Medulla oblongata (tissue), 1 donor: ENCODE measurements around the gene EDAR.
A peak's percentile ranks its signal among the peaks of the same experiment; 100 is the strongest.

Source experiments
- DNase-seq: peaks from one replicate; pipeline ENCODE4 v3.0.0-alpha.2; 2015; ENCODE audit errors: extremely low spot score

Gene EDAR

DNA sequence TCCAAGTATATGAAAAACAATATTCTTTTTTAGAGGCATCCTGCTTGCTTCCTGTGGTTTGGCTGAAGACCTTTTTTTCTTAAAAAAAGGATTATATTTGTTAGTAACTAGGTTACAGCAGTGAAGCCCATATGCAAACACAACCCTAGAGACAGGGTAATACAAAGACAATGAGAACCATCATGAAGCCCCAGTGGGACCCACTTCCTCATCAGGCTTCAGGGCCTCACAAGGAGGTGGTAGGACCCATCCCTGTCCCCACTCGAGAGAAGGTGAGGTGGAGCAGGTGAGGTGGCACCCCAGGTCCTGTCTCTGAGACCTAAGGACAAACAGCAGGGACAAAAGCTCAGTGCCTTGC lies 80.3 kb downstream of the EDAR start:
- no peak for DNase-seq

DNA sequence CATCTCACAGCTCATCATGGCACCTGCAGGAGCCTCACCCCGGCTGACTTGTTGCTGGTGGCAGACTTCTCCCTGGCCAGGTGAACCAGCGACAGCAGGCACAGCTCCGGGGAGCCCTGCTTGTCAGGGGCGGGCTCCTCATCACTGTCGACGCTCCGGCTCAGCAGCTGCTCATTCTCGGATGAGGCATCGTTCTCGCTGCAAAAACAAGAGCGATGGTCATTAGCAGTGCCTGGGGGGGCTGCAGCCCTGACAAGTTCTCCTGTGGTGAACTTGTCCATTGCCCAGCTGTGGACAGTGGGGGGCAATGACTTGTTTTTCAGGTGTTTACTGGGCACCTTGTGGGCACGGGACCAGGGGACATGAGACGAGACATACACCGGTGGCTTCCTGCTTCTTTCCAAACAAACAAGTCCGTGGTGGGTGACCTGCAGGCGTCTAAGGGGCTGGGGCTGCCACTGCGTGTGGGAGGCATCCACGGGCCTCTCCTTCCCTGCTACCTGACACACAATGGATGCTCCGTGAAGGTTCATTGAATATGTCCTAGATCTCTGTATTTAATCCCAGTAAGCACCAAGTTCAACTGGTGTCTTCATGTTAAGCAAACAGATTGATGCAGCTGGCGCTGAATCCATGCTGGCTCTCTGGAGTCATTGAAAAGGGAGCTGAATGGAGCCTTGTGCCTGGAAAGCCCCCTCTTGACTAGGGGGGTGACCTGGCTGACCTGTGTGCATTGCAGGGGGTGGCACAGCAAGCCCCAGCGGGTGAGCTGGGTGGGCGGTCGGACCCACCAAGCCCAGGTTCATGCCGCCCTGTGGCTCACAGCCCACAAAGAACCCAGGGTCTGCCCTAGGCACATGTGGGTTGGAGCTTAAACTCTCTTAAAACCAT lies 81.0 kb downstream of the EDAR start:
- no peak for DNase-seq

DNA sequence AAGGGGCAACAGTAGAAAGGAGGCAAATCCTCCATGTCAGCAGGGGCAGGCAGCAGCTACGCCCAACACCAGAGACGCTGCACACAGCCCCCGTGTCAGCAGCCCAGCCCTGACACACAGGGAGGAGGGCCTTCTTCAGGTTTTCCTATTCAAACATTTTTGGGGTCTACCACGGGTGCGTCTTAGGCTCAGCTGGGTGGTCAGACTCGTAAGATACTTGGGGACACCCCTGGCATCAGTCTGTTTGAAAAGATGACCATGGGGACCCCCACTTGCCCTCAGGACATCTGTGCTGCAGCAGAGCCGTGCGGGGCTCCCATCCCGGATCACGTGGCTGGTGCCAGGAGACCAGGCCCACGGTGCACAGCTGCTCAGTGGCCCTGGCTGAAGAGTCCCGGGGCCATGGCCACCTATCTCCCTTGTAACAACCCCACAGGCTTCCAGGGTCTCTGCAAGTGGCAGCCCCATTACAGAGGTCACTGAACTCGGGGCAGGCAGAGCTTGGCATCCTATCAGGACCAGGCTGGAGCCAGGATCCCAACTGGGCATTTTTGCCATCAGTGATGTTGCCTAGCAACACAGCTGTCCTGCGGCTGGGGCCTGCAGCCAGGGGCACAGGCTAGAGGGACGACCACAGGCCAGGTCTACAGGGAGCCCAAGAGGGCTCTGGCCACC lies 82.5 kb downstream of the EDAR start:
- no peak for DNase-seq

DNA sequence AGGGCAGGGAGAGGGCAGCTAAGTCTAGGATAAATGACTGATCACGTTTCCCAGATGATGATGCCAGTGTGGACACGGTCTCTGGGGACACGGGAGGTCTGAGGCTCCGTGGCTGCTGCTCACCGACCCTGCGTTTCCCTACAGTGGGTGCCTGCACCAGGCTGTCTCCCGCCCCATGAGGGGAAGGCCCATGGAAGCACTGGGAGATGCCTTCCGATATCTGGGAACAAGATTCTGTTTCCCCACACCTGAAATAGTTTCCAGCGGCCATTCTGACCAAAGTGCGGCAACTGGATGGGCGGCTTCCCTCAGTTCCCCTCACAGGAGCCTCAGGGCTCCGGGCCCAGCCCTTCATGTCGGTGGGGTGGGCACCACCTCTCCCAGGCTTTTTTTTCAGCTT lies 83.1 kb downstream of the EDAR start:
- DNase-seq: no peak

DNA sequence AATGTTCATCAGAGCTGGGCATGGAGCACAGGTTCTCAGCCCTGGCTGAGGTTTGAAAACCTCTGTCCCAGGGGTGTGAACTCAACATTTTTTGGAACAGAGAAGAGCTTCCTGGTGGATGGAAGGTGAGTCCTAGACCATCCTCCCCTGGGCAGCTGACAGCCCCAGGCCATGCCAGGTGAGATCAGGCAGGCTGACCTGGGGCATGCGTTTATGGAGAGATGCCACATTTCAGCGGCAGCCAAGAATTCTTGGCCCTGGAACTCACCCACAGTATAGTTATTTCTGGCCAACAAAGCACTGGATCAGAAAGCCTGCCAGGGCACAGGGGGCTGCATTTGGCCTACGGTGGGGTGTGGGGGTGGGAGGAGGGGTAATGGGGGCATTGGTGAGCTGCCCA lies 83.8 kb downstream of the EDAR start:
- no peak for DNase-seq

DNA sequence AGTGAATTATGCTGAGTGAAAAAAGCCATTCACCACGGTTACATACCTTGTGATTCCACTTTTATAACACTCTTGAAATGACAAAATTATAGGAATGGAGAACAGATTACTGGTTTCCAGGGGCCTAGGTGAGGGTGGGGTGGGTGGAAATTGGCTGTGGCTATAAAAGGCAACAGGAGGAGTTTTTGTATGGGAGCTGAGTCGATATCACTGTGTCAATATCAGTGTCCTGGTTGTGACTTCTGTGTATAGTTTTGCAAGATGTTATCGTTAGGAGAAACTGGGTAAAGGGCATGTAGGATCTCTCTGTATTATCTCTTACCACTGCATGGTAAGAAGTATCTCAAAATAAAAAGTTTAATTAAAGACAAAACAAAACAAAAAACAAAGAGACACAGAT lies 84.3 kb downstream of the EDAR start:
- DNase-seq: no peak

DNA sequence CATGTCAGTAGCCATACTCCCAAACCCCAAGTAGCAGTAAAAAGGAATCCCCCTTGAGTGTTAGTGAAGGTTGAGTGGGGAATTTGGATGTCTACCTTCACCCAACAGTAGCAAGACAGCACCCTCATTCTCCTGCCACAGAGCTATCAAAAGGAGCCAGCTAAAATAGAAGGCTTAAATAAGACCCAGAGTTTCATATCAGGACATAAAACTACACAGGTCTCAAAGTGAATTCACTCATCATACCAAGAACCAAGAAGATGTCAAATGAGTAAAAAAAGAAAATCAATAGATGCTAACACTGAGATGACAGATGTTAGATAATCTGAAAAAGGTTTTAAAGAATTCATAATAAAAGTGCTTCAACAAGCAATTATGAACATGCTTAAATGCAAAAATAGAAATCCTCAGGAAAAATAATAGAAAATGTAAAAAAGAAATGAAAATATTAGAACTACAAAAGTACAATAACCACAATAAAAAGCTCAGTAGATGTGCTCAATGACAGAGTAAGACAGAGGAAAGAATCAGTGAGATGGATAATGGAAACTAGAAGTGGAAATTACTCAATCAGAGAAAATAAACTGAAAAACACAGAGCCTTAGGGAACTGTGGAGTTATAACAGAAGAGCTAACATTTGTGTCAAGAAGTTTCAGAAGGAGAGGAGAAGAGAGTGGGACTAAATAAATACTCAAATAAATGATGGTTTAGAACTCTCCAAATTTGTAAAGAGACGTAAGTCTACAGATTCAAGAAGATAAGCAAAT lies 90.5 kb downstream of the EDAR start:
- no peak for DNase-seq

DNA sequence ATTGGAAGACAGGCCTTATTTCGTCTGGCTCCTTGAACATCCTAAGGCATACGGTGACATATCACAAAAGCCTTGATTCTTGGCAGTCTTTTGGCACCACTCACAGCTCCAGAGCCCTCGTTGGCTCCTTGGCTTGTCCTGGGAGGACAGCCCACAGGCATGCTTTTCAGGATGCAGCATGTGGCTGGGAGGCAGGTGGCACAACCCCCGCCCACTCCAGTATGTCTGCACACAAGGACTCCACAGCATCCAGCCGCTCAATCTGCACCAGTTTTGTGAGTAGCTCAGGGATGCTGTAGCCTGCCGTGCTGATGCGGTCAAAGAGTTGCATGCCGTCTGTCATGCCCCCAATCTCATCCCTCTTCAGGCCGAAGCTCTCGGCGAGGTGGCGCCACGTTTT lies 92.3 kb downstream of the EDAR start:
- no peak for DNase-seq

DNA sequence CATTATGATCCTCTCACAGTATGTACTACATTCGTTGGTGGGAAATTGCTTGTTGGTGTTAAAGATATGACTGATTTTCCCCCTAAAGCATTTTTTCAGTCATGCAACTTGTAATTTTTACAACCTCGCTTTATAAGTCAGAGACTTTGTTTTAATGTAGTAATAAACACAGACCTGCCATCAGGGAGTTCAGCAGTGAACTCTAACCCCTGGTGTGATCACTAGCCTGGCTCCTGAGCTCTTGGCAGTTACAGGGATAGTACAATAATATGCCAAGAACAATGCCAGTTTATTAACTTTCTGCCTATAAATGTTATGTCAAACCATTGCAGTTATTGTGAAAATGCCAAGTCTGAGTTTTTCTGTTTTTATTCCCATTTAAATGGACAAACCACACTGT lies 93.8 kb downstream of the EDAR start:
- no peak for DNase-seq

DNA sequence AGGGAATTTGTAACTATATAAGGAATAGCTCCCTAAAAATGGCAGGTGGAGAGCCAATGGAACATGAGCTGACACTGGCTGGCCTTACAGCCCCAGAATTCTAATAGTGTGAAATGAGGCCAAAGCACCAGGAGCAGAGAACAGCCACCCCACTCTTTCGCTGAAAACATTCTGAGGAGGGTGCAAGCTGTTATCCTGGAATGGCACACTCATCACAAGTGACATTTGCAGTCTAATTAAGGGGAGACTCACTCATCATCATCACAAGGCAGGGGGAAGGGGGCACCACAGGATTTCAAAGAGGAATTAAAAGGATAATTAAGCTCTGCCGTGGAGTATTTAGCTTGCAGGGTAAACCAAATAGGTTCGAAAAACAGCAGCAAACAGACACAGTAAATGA lies 94.3 kb downstream of the EDAR start:
- DNase-seq: no peak

DNA sequence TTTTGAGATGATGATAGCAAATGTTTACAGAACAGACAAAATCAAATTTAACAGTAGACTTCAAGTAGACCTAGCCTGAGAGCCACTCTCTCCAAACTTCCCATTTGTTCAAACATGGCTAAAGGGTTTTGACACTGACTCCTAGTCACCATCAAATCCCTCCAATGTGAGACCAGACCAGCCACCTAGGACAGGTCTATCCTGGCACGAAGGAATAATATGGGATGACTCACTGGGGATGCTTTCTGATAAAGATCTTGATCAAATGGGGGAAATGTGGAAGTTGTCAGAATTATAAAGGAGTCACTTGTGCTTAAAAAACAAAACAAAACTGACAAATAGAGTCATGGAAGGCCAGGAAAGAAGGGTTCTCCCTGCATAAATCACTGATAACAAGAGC lies 95.7 kb downstream of the EDAR start:
- DNase-seq: no peak

DNA sequence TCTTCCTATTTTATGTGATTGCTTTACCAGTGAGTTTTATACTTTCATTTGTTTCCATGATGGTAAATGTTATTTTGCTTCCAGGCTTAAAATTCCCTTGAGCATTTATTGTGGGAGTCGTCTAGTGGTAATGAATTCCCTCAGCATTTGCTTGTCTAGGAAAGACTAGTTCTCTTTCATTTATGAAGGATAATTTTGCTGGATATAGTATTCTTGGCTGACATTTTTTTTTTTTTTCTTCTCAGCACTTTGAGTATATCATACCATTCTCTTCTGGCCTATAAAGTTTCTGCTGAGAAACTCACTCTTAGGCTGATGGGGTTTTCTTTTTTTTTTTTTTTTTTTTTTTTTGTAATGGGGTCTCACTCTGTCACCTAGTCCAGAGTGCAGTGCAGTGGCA lies 99.1 kb downstream of the EDAR start:
- no peak for DNase-seq

DNA sequence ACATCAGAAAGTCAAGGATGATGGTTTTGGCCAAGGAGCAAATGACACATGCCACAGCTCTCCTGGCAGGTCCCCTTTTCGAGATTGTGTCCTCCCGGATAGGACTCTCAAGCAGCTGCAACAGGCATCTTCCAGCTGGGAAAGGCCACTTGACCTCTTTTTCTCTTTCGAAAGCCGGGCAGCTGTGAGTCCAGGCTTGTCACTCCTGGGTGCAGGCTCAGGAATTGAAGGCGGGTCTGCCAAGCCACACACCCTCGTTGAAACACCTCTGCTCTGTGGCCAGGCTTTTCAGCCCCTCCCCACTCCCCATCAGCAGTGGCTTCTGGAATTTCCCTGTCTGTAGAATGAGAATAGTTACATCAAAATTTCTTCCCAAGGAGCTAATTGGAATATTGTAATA lies 104.4 kb downstream of the EDAR start:
- no peak for DNase-seq

DNA sequence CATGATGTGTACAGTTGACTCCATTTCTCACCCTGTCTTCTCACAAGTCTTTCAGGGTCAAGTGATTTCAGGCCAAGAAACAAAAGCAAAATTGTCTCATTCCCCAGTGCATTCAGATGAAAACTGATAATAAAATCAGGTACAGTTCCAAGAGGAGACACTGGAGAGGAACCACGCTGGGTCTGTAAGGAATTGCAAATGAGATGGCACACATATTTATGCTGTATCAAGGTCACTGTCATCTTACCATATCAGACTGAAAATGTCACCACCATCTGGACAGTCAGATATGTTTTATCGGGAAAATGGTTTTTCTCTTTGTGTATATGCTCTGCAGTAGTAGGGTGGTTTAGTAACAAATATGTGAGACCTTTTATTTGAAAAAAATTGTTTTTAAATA lies 110.7 kb downstream of the EDAR start:
- no peak for DNase-seq

DNA sequence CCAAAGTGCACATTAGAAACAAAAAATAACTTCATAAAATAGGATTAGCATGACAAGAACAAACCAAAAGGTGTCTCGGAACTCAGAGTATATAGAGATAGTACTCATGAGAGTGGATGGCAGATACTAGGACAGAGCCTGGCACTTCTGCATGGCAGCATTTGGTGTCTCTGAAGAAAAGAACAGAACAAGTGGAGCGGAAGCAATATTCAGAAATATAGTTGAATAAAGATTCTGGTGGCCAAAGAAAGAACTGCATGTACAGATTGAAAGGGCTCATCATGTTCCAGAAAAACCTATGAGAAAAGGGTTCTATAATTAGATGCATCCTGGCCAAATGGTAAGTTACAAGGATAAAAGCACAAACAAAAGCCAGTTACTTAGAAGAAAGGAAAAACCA lies 111.5 kb downstream of the EDAR start:
- DNase-seq: no peak

DNA sequence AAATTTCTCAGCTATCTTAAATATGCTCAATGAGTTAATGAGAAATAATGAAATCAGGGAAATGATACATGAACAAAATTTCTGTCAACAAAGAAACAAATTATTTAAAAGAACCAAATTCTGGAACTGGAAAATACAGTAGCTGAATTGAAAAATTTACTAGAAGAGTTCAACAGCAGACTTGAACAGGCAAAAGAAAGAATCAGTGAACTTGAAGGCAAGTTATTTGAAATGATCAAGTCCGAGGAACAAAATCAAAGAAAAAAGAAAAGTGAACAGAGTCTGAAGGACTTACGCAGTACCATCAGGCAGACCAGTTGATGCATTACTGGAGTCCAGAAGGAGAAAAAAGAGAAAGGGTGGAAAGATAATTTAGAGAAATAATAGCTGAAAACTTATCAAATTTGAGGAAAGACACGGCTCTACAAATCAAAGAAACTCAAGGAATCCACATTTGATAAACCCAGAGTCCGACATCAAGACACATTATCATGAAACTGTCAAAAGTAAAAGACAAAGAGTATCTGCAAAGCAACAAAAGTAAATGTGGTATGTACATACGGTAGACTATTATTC lies 118.9 kb downstream of the EDAR start:
- no peak for DNase-seq

DNA sequence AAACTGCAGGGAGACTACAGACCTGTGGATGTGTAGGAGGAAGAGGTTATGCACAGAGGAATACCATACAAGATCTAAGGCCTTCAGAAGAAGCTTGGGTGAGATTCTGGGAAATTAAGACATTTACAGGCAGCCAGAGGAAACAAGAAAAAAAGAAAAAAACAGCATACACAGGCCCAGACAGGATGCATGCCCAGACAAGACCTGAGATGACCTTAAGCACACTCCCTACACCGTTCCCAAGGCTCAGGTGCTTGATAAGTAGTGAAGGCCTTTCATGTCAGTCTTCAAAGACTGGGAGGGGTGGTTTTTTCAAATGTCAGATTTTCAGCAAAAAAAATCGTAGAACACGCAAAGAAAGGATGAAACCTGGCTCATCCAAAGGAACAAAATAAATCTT lies 119.5 kb downstream of the EDAR start:
- DNase-seq: no peak

DNA sequence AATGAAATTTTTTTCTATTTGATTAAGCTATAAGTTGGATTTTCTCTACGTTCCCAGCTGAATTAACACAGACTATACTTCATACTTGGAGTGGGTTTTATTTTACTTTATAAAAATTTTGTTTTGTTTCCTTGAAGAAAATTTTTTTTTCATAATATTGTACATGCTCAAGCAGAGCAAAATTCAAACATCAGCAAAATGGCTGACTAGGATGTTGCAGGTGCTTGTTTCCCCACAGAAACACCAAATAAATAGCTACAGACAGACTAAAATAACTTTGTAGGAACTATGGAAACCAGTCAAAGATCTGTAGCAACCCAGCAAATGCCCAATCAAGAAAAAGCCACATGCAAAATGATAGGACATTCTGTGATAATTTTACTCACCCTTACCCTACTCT lies 120.1 kb downstream of the EDAR start:
- DNase-seq: no peak

DNA sequence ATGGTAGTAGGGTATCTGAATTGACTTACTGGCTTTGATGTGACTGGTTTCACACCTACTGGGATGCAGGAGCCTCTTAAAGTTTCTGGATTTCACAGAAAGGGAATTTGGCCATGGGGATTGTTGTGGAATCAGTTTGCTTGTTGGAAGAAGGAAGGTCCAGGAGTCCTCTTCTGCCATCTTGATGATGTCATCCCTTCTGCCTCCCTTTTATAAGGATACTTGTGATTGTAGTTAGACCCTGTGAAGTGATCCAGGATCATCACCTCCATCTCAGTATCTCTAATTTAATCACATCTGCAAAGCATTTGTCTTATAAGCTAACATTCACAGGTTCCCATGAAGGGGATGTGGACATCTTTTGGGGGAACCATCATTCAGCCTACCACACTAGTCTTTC lies 123.0 kb downstream of the EDAR start:
- no peak for DNase-seq

DNA sequence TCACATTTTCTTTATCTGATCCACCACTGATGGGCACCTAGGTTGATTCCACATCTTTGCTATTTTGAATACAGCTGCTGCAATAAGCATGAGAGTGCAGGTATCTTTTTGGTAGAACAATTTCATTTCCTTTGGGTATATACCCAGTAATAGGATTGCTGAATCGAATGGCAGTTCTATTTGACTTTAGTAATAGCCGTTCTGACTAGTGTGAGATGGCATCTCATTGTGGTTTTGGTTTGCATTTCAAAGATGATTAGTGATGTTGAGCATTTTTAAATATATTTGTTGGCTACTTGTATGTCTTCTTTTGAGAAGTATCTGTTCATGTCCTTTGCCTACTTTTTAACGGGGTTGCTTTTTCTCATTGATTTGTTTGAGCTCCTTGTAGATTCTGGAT lies 130.1 kb downstream of the EDAR start:
- no peak for DNase-seq

DNA sequence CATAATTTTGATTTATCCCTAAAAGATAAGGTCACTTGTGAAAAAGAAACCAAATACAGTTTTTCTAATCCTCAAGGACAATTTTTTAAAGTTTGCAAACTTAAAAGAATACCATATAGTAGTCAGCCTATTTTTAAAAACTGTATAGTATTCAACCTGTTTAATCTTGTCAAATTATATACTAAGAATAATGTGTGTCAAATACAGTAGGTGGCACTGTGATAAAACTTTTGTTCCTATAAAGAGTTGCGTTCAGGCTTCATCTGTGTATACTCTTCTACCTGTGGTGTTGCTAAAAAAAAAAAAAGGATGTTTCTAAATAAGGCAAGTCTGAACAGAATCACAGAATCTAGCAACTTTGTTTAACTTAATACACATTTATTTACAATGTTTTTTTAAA lies 133.8 kb downstream of the EDAR start:
- peak; percentile 15 for DNase-seq

DNA sequence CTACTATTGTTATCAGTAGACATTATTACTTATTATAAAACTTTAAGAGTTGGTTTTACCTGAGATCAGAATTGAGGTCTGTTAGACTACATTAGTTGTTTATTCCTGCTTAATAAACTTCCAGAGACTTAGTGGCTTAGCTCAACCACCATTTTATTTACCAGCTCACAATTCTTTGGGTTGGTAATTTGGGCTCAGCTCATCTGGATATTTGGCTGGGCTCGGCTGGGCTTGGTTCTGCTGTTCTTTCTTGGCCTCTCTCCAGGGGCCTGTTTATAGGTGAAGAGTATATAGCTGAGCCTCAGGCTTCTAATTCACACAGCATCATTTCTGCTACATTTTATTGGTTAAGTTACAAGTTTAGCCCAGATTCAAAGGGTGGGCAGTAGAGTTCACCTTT lies 134.5 kb downstream of the EDAR start:
- DNase-seq: no peak

DNA sequence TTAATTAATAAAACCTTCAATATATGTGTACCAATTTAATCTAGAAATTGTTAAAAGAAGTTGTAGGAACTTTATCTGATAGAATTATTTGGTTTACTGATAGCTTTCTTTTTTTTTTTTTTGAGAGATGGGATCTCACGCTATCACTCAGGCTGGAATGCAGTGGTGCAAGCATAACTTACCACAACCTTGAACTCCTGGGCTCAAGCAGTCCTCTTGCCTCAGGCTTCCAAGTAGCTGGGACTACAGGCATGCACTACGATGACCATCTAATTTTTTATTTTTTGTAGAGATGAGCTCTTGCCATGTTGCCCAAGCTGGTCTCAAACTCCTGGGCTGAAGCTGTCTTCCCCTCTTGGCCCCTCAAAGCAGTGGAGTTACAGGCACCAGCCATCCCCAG lies 135.6 kb downstream of the EDAR start:
- no peak for DNase-seq
